Measurements from ENCODE around the gene MS4A4A. TPM values are rescaled to one million over a fixed set of nuclear protein-coding genes. Genes with fewer than 3 reads are reported as not detected.

MS4A4A gene
- total RNA-seq, 1 donor, result 0.36 TPM

DNA sequence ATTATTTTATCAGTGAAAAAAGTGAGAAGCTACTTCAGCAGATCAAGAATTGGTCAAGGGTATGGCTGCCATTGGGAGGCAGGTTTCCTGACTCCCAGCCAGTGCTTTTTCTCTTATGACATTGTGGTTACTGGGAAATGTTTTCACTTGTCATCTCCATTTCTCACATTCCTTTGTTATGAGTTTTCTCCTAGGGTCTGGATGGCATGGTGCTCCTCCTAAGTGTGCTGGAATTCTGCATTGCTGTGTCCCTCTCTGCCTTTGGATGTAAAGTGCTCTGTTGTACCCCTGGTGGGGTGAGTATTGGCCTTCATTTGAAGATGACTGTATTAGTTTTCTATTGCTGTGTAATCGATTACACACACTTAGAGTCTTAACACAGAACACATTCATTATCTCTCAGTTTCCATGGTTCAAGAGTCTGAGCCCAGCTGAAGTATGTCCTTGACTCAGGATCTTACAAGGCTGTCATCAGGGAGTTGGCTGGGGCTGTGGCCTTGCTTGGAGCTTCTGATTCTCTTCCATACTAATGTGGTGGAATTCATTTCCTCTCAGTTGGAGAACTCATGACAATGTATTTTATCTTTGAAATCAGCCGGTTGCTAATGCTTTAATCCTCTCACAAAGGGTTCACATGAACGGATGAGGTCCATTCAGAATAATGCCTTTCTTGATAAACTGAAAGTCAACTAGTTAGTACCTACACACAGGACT is 25.6 kb downstream of the MS4A4A start:
- no peak for DNase-seq (ENCODE audit: insufficient read length, low spot score, missing footprints)
- no peaks in the 10 kb centered on the region for H3K9me3 ChIP-seq (ENCODE audit: low read depth, low read length)
- no peak overlapping the region for H2AFZ ChIP-seq (ENCODE audit: low read length)
- TF ChIP-seq, protein P1, sequence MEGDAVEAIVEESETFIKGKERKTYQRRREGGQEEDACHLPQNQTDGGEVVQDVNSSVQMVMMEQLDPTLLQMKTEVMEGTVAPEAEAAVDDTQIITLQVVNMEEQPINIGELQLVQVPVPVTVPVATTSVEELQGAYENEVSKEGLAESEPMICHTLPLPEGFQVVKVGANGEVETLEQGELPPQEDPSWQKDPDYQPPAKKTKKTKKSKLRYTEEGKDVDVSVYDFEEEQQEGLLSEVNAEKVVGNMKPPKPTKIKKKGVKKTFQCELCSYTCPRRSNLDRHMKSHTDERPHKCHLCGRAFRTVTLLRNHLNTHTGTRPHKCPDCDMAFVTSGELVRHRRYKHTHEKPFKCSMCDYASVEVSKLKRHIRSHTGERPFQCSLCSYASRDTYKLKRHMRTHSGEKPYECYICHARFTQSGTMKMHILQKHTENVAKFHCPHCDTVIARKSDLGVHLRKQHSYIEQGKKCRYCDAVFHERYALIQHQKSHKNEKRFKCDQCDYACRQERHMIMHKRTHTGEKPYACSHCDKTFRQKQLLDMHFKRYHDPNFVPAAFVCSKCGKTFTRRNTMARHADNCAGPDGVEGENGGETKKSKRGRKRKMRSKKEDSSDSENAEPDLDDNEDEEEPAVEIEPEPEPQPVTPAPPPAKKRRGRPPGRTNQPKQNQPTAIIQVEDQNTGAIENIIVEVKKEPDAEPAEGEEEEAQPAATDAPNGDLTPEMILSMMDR (IDR thresholded peaks at IDR 0.05; ENCODE audit: extremely low read depth, low read depth, low read length), result no peak
- H4K20me1 ChIP-seq (ENCODE audit: insufficient read depth, low read length), result no peaks in the 10 kb centered on the region
- H3K4me3 ChIP-seq (ENCODE audit: insufficient read depth, low read length), result no peak overlapping the region
- no peaks in the 10 kb centered on the region for H3K79me2 ChIP-seq (ENCODE audit: insufficient read depth, low read length)
- H3K4me1 ChIP-seq (ENCODE audit: insufficient read depth, low read length), result no peaks in the 10 kb centered on the region
- no peaks in the 10 kb centered on the region for H3K36me3 ChIP-seq (ENCODE audit: insufficient read depth, low read length)
- H3K27ac ChIP-seq (ENCODE audit: low read depth, low read length), result no peak overlapping the region
- H3K27me3 ChIP-seq (ENCODE audit: insufficient read depth, low read length), result no peaks in the 10 kb centered on the region
- H3K4me2 ChIP-seq (ENCODE audit: insufficient read depth, low read length), result no peak overlapping the region

DNA sequence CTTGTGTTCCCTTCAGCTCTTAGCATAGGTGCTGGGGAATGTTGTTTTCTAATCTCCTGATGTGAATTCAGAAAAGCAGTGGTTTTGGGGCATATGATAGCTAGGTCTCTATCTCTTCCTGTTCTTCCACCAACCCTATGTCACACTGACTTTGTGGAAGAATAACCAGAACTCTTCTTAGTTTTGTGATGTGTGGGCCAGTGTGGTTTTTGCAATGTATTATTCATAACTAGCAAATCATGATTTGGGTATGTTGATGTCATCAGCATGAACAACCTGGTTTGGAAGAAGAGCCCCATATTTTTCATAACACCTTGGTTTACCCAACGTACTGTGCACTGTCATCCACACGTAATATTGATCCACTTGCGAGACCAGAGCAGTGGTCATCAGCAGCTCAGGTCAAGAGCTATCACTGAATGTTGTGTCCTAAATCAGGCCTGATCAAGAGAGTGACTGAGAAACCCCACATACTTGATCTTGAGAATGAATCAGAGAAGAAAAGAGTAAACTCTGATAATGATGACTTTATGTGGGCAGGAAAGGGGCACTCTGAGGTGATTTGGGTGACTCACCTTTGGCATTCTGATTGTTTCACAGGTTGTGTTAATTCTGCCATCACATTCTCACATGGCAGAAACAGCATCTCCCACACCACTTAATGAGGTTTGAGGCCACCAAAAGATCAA is 27.2 kb downstream of the MS4A4A start:
- H3K4me1 ChIP-seq (ENCODE audit: insufficient read depth, low read length), result no peaks in the 10 kb centered on the region
- no peak overlapping the region for H3K27ac ChIP-seq (ENCODE audit: low read depth, low read length)
- TF ChIP-seq, protein P1 (IDR thresholded peaks at IDR 0.05; ENCODE audit: extremely low read depth, low read depth, low read length), result no peak
- H3K4me3 ChIP-seq (ENCODE audit: insufficient read depth, low read length), result no peak overlapping the region
- no peak overlapping the region for H2AFZ ChIP-seq (ENCODE audit: low read length)
- H4K20me1 ChIP-seq (ENCODE audit: insufficient read depth, low read length), result no peaks in the 10 kb centered on the region
- H3K79me2 ChIP-seq (ENCODE audit: insufficient read depth, low read length), result no peaks in the 10 kb centered on the region
- no peaks in the 10 kb centered on the region for H3K9me3 ChIP-seq (ENCODE audit: low read depth, low read length)
- no peak for DNase-seq (ENCODE audit: insufficient read length, low spot score, missing footprints)
- H3K27me3 ChIP-seq (ENCODE audit: insufficient read depth, low read length), result no peaks in the 10 kb centered on the region
- no peaks in the 10 kb centered on the region for H3K36me3 ChIP-seq (ENCODE audit: insufficient read depth, low read length)
- no peak overlapping the region for H3K4me2 ChIP-seq (ENCODE audit: insufficient read depth, low read length)

DNA sequence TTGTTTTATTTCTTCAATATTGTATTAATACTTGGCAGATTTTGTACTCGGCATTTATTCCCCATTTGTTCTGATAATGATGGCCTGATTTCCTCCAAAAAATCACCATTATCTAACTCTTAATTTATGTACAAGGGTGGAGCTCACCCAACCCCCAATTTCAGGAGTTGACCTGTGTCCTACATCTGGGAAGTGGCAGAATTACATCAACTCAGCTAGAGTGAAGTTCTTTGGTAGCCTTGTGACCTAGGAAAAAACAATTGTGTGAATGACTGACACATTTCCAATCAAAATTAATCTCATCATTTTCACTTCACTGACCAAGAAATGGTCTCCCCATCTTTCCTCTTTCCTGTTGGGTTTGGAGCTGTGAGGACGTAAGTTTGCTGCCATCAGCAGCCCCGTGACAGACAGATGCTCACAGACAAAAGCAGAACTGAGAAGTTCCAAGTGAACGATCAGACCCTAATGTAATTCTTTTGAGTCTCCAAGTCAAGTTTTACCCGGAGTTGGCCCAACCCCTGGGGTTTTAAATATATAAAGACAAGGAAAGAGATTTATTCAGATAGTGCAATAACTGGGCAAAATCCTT is 30.0 kb downstream of the MS4A4A start:
- Histone ChIP-seq H3K4me3 (ENCODE audit: insufficient read depth, low read length) (no peak overlapping the region), H2AFZ (ENCODE audit: low read length) (no peak overlapping the region), H3K36me3 (ENCODE audit: insufficient read depth, low read length) (no peaks in the 10 kb centered on the region), H3K27me3 (ENCODE audit: insufficient read depth, low read length) (no peaks in the 10 kb centered on the region), H4K20me1 (ENCODE audit: insufficient read depth, low read length) (no peaks in the 10 kb centered on the region), H3K79me2 (ENCODE audit: insufficient read depth, low read length) (no peaks in the 10 kb centered on the region), H3K27ac (ENCODE audit: low read depth, low read length) (no peak overlapping the region), H3K4me1 (ENCODE audit: insufficient read depth, low read length) (no peaks in the 10 kb centered on the region), H3K4me2 (ENCODE audit: insufficient read depth, low read length) (no peak overlapping the region), H3K9me3 (ENCODE audit: low read depth, low read length) (no peaks in the 10 kb centered on the region)
- DNase-seq (ENCODE audit: insufficient read length, low spot score, missing footprints), result no peak
- TF ChIP-seq, protein P1 (IDR thresholded peaks at IDR 0.05; ENCODE audit: extremely low read depth, low read depth, low read length), result no peak
